GF-D8 (cell line): ENCODE data around the gene ROMO1.
"Not testable (repeated sequence)": the region's sequence is repeated elsewhere in the genome, so short reads cannot be mapped to it uniquely, and the experiment has no call there.

Experiments
- DNase-seq: peaks from one replicate; lab custom pipeline; 2025; lab: John Stamatoyannopoulos, UW

ROMO1 gene

DNA sequence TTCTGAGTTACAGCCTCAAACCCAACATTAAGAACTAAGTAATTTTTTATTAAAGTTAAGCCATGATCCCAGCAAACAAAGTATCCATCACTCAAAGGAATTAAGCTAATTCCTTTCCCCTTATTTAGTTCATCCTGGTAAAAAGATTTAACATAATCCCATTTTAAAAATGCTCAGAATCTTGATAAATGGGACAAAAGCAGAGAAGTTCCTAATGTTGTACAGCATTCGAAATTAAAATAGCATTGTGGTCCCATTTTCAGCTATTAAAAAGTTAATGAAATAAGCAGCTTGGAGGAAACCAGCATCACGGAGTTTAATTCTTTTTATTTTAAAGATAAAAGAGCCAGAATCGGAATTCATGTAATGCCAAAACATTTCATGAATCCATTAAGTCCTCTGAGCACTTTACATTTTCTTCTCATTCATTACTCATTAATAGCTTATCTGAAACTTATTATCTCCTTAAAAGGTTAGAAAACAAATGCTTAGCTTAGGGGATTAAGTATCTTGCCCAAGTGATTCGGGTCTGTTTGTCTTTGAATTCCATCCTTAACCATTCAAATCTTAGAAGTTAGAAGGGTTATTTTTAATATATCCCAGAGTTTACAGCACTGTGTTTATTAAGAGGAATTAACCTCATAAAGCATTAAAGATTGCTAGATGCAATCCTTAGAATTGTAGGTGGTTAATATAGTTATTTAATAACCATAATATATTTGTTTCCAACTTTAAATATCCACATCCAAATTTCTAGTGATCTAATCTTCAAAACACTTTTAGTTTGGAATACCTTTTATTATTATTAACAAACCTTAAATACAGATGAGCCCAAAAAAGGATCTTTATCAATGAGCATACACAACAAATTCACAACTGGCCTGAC, 31.6 kb downstream of the ROMO1 start:
- no peak for DNase-seq

GRCh38 chr20:35731469-35731788, 32.2 kb downstream of the ROMO1 start:
- no peak for DNase-seq

- no peak for DNase-seq
Measured at GRCh38 chr20:35731862-35732643, 32.8 kb downstream of the ROMO1 start.

GRCh38 chr20:35732644-35732982, 33.4 kb downstream of the ROMO1 start:
- no peak for DNase-seq

- no peak for DNase-seq
Measured at GRCh38 chr20:35734374-35734773, 35.2 kb downstream of the ROMO1 start.

GRCh38 chr20:35734777-35735649, 35.8 kb downstream of the ROMO1 start:
- no peak for DNase-seq

DNA sequence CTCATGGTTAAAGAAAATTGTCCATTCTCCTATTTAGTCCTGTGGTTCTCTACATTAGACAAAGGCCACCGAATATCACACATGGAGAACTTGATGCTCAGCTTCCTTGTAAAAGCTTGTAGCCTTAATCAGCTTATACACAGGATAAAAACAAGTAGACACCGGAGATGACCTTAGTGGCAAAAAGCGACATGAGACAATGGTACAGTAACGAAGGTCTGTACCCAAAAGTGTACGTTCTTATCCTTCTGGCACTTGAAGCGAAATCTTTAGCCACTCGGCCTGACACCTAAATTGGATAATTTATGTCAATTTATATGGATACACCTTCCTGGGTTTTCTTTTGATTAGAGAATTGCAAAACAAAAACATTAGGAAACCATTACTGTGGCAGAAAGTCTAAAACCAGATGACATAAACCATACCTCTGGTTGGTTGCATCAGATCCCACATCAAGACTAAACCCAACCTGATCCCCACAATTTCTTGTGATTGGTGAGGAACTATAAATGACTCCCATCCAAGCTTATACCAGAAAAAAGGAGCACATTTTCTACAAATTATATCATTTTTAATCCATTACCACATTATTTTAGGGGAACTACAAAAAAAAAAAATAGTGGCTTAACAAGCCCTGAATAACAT, 36.7 kb downstream of the ROMO1 start:
- no peak for DNase-seq

- no peak for DNase-seq
Measured at GRCh38 chr20:35737865-35738333, 38.7 kb downstream of the ROMO1 start.

GRCh38 chr20:35738410-35739179, 39.4 kb downstream of the ROMO1 start:
- DNase-seq = no peak

DNA sequence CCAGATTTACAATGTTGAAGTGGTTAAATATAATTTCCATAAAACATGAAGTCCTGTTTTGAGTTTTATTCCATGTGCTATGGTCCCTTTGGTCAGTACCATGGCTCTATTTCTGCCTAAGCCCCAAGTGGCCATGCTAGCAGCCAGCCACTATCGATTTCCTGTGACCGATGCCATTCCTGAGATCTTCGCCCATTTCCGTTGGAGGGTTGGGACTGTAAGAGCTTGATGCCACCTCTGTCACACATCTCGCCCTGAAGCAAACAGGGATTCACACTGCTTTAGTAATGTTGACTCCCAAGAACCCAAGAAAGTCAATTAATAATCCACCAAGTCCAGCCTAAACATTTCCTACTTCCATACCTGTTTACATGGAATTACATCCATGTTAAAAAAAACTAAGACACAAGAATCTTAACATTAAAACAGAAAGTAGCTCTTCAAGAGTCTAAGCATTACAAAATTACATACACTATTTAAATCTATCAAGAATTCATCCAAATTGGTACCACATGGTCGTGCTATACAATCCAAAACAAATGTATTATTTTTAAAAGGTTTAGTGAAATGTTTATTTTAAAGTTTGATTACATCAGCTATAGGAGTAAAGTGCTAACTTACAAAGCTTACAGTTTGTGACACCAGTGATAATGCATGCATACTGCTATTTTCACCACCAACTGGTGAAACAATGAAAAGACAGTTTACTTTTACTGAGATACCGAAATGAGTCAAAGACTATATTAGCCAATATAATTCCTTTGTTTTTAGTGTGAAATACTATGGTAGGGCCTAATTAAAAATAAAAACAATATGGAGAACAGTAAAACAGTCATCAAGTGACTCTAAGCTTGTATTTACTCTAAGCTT, 40.3 kb downstream of the ROMO1 start:
- DNase-seq = no peak

- peak; percentile 99 for DNase-seq
Measured at GRCh38 chr20:35741892-35742740, 42.9 kb downstream of the ROMO1 start, which contains the start of gene RBM39. TSS of gene RBM39 (minus strand) at chr20:35742260. CDS start at chr20:35740874, 1,386 bp downstream.

GRCh38 chr20:35742741-35743523, 43.7 kb downstream of the ROMO1 start:
- DNase-seq = peak; percentile 77

GRCh38 chr20:35743693-35744491, 44.7 kb downstream of the ROMO1 start:
- DNase-seq = peak; percentile 39

DNA sequence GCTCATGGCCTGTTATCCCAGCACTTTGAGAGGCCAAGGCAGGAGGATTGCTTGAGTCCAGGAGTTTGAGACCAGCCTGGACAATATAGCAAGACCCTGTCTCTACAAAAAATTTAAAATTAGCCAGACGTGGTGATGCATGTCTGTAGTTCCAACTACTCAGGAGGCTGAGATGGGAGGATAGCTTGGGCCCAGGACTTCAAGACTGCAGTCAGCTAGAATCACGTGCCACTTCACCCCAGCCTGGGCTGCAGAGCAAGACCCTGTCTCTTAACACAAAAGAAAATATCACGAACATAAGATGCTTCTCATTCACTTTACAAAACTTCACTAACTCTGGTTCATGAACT, 45.3 kb downstream of the ROMO1 start:
- not testable (repeated sequence) for DNase-seq
